Skeletal muscle satellite cell (primary cell): Measurements from ENCODE around the gene ADARB2.

ENCODE experiments used
- H3K27me3 ChIP-seq: 2 replicates; pipeline ENCODE4 v1.7.0; 2013; ENCODE audit warnings: low read length; ENCODE audit not compliant: control insufficient read depth, insufficient read depth
- H3K36me3 ChIP-seq: 2 replicates; pipeline ENCODE4 v1.7.0; 2013; ENCODE audit warnings: mild to moderate bottlenecking, control low read depth, low read length; ENCODE audit not compliant: insufficient read depth
- H3K4me1 ChIP-seq: 2 replicates; pipeline ENCODE4 v1.7.0; 2013; ENCODE audit warnings: low read length; ENCODE audit not compliant: control insufficient read depth, insufficient read depth
- H3K4me2 ChIP-seq: 2 replicates; pipeline ENCODE4 v1.7.0; 2013; ENCODE audit warnings: mild to moderate bottlenecking, low read length
- H3K4me3 ChIP-seq: 2 replicates; pipeline ENCODE4 v1.7.0; 2013; ENCODE audit warnings: low read length
- H3K9ac ChIP-seq: 2 replicates; pipeline ENCODE4 v1.7.0; 2013; ENCODE audit warnings: mild to moderate bottlenecking, low read depth, low read length, moderate library complexity
- H3K9me3 ChIP-seq: replicated peaks from 2 replicates; pipeline ENCODE4 v1.7.0; 2013; ENCODE audit warnings: mild to moderate bottlenecking, control low read depth, low read length

The ADARB2 gene

DNA sequence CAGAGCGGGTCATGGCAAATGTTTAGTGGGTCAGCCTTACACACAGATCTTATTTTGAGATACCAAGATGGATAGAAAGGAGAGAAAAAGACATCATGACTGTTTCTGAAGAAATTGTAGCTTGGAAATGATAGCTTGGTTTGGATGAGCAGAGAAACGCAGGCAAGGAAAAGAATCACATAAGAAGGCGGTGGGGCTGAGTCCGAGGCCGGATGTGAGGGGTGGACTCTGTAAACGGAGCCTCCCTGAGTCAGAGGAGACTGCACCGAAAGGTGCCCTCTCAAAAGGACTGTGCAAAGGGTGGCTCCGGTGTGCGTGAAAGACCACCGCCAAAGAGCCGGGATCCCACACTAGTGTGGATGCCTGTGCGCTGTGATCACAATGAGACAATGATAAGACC lies 53.7 kb downstream of the ADARB2 start:
- Histone ChIP-seq H3K36me3 (no peaks in the 10 kb centered on the region), H3K9me3 (peaks cover 15% of the 10 kb centered on the region), H3K4me1 (no peaks in the 10 kb centered on the region), H3K4me2 (no peak overlapping the region), H3K9ac (no peak overlapping the region), H3K27me3 (no peaks in the 10 kb centered on the region), H3K4me3 (no peak overlapping the region)

DNA sequence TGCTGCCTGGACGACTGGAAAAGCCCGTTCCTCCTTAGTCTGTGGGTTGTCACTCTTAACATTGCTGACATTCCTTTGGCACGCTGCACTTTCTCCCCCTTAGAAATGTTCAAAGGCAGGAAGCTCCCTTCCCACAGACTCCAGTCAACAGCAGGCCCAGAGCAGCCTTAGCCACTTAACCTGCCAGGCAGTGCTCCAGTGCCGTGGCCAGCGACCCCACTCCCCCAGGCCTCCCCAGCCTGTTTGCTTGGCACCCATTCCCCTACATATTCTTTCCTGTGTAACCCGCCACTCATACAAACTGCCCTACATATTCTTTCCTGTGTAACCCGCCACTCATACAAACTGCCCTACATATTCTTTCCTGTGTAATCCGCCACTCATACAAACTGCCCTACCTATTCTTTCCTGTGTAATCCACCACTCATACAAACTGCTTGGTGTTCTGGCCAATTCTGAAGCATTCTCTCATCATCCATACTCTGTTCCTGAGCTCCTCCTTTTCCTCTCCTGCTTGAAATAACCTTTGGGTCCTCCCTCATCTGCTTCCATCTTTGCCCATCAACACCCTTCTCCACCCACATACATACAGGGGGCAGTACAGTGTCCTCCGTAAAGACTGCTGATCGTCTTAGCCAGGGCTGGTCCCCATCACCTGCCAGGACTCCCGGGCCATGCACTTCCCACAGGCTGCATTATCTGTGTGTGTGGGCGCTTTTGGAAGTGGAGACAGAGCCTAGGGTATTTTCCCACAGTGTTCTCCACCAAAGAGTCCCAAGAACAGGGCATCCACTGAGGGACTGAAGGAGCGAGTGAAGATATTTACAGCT lies 57.3 kb downstream of the ADARB2 start:
- H3K36me3 ChIP-seq = no peaks in the 10 kb centered on the region
- peaks cover 18% of the 10 kb centered on the region for H3K9me3 ChIP-seq
- no peaks in the 10 kb centered on the region for H3K4me1 ChIP-seq
- H3K4me2 ChIP-seq = no peak overlapping the region
- no peaks in the 10 kb centered on the region for H3K27me3 ChIP-seq
- H3K9ac ChIP-seq = no peak overlapping the region
- no peak overlapping the region for H3K4me3 ChIP-seq

DNA sequence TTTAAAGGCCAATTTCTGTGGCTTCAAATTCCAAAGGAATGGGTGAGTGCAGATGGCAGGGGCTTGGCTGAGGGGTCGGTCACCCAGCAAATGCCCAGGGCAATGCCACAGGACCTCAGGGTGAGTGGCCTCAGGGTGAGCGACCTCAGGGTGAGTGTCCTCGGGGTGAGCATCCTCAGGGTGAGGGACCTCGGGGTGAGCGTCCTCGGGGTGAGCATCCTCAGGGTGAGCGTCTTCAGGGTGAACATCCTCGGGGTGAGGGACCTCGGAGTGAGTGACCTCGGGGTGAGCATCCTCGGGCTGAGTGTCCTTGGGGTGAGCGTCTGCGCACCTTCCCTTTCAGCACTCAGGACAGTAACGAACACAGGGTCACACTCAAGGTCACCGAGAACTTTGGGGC lies 59.2 kb downstream of the ADARB2 start:
- Histone ChIP-seq H3K4me2 (no peak overlapping the region), H3K36me3 (no peaks in the 10 kb centered on the region), H3K27me3 (no peaks in the 10 kb centered on the region), H3K4me1 (no peaks in the 10 kb centered on the region), H3K4me3 (no peak overlapping the region), H3K9ac (no peak overlapping the region), H3K9me3 (peaks cover 18% of the 10 kb centered on the region)

DNA sequence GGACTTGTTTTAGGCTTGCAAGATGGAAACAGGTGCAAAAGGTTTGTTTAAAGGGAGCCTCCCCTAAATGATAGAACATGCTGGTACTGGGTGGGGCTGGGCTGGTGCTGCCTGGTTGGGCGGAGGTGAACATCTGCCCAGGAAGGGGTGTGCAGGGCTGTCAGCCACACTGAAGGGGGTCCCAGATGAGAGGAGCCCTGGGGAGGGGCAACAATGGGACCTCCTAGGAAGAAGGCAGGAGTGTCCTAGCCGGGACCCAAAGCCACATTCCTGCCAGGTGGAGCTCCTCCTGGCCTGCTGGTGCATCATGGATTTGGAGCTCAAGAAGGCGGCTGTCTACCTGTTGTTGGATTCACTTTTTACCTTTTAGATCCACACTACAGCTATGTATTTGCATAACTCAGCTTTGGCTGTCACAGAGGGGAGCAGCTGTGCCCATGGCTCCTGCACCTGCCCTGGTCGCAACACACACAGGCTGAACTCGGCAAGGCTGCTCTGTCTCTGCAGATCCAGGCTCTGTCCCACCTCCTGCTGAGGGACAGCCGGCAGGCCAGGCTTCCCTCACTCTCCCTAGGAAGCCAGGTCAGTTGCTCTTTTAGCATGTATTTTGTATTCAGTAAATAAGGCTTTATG lies 59.9 kb downstream of the ADARB2 start:
- Histone ChIP-seq H3K4me3 (no peak overlapping the region), H3K36me3 (no peaks in the 10 kb centered on the region), H3K9ac (no peak overlapping the region), H3K9me3 (peaks cover 18% of the 10 kb centered on the region), H3K27me3 (no peaks in the 10 kb centered on the region), H3K4me1 (no peaks in the 10 kb centered on the region), H3K4me2 (no peak overlapping the region)

DNA sequence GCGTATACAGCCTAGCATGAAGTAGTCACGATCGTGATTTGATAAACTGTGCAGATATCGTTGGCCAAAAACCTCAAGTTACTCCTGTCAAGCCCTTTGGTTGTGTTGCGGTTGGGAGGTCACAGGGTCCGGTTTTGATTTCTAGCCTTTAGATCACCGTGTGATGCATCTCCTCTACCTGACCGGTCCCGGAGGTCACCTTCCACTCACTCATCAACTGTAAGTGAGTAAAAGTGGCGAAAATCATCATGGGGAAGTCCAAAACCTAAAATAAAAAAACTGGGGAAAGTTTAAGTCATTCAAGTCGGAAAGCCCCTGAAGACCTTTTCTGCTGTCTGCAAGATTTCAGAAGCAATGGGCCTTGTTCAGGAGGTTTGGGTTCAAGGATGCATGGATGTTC lies 62.8 kb downstream of the ADARB2 start:
- Histone ChIP-seq H3K9ac (no peak overlapping the region), H3K27me3 (no peaks in the 10 kb centered on the region), H3K4me1 (no peaks in the 10 kb centered on the region), H3K36me3 (no peaks in the 10 kb centered on the region), H3K4me2 (no peak overlapping the region), H3K9me3 (peaks cover 10% of the 10 kb centered on the region), H3K4me3 (no peak overlapping the region)

DNA sequence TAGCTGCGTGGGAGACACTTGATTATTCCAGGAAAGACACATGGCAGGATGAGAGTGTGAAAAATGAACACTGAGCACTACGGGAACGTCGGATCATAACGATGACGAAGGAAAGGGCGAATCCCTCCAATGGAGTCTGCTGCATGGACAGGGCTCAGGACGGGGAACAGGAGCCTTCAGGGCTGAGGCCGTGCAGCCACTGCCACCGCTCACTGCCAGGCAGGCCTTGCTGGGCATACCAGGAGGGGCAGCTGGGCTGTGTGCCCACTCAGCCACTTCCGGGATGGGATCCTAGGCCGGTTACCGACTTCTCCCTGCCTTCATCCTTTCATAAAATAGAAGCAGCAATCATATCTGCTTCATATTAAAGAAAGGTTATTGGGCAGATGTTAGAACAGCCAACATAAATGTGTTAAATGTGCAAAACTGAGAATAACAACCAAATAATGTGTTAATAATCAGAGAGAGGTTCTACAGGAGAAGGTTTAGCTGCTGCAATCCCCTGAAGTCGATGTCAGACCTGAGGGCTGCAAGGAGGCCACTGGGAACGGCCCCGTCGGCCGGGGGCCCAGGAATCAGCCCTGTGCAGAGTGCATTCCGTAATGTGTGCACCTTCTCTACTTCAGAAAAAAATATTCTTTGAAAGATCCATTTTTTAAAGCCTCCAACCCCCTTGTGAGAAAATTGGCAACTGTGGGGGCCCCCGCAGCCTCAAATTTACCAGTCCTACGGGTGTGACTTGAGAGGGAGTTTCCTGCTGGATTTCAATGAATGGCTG lies 63.6 kb downstream of the ADARB2 start:
- Histone ChIP-seq H3K9me3 (peaks cover 9% of the 10 kb centered on the region), H3K4me1 (no peaks in the 10 kb centered on the region), H3K36me3 (no peaks in the 10 kb centered on the region), H3K9ac (no peak overlapping the region), H3K4me3 (no peak overlapping the region), H3K4me2 (no peak overlapping the region), H3K27me3 (no peaks in the 10 kb centered on the region)

DNA sequence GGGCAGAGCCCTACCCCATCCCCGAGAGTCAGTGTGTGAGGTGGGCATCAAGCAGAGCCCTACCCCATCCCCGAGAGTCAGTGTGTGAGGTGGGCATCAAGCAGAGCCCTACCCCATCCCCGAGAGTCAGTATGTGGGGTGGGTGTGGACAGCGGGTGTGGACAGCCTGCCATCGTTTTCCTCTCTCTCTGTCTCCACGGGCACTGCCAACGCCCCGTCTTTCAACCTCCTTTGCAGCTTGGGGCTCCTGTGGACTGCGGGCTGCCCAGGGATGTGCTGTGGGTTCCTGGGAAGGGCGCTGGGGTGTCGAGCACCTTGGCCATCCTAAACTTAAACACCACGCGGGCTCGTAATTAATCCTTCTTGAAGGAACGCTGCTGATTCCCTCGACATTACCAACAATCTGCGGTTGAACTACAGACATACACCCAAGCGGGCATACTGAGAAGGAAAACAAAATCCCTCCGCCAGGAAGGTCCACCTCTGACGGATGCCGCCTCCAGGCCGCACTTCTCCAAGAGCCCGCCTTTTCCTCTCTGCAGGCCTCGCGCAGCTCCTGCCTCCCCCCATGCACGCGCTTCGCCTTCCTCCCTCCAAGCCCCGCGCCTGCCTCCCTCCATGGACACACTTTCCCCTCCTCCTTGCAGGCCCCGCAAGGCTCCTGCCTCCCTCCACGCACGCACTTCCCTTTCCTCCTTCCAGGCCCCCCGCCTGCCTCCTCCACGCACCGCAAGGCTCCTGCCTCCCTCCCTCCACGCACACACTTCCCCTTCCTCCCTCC lies 65.1 kb downstream of the ADARB2 start:
- Histone ChIP-seq H3K27me3 (no peaks in the 10 kb centered on the region), H3K36me3 (no peaks in the 10 kb centered on the region), H3K4me2 (no peak overlapping the region), H3K4me3 (no peak overlapping the region), H3K9ac (no peak overlapping the region), H3K9me3 (peaks cover 4% of the 10 kb centered on the region), H3K4me1 (no peaks in the 10 kb centered on the region)

DNA sequence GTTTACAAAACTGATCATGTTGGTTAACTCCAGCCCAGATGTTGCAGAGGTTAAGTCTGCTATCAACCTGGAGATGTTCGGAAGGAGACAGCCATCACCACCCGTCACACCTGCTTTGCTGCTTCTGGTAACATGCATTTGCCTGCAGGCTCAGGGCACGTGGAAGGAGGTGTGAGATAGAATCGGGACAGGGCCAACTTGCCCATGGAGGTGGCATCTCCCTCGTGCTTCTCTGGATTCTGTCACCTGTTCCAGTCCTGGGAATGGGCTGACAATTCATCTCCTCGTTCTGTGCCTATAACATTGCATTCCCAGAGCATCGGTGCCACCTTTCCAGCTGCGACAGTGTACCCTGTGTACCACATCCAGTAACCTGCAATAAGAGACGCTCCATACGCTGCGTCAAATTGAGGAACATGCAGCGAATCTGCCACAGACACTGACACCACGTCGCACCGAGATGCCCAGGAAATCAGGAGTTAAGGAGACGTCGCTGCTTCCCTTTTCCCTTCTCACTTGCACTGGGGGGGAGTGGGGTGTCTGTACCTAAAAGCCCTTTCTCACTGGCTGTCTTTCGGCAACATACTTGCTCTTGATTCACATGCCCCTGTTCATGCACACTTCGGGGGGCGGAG lies 65.8 kb downstream of the ADARB2 start:
- Histone ChIP-seq H3K4me3 (no peak overlapping the region), H3K9me3 (peaks cover 4% of the 10 kb centered on the region), H3K4me2 (no peak overlapping the region), H3K27me3 (no peaks in the 10 kb centered on the region), H3K36me3 (no peaks in the 10 kb centered on the region), H3K4me1 (no peaks in the 10 kb centered on the region), H3K9ac (no peak overlapping the region)

DNA sequence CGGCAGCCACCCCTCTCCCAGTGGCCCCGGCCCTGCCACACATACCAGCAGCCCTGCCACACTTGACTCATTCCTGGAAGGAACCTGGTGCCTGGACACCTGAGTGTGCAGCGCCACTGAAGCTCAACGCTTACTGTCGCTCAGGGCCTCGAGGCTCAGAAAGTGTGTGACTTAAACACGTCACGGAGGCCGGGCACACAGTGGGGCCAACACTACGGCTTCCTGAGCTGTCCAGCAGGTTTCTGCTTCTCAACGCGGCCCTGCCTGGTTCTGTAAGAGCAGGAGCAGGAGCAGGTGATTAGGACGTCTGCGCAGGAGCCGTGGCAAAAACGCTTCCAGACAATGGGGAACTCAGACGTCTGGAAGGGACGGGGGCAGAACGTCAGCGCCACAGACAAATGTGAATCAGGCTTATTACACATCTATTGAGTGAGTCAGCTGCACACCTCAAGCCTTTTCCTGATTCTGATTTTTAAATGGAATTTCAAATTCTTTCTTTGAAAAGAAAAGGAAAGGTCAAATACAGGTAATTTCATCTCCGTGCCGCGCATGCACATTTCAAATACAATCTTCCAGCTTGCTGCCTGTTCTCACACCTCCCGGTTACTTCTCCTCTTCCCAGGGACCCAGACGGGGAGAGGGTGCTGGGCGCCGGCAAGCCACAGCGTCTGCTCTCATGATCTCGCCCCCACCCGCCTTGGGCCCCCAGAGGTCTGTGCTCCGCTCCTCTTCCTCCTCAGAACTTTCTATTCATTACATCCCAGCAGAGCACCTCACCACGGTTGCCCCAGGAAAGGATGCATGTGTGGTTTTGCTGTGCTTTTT lies 66.6 kb downstream of the ADARB2 start:
- H3K4me2 ChIP-seq = no peak overlapping the region
- no peak overlapping the region for H3K9ac ChIP-seq
- peaks cover 4% of the 10 kb centered on the region for H3K9me3 ChIP-seq
- H3K36me3 ChIP-seq = no peaks in the 10 kb centered on the region
- no peak overlapping the region for H3K4me3 ChIP-seq
- no peaks in the 10 kb centered on the region for H3K27me3 ChIP-seq
- no peaks in the 10 kb centered on the region for H3K4me1 ChIP-seq

DNA sequence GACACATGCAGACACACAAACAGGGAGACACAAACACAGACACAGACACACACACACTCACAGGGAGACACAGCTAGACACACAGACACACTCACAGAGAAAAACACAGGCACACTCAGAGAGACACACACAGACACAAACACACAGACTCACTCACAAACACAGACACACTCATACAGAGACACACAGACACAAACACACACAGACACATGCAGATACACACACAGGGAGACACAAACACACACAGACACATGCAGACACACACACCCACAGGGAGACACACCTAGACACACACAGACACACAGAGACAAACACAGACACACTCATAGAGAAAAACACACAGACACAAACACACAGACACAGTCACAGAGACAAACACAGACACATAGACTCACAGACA lies 67.9 kb downstream of the ADARB2 start:
- Histone ChIP-seq H3K9me3 (peaks cover 4% of the 10 kb centered on the region), H3K27me3 (no peaks in the 10 kb centered on the region)

More for the DNA sequence above, 67.9 kb downstream of the ADARB2 start:
- H3K9ac ChIP-seq = no peak overlapping the region
- no peak overlapping the region for H3K4me2 ChIP-seq
- H3K4me1 ChIP-seq = no peaks in the 10 kb centered on the region
- no peaks in the 10 kb centered on the region for H3K36me3 ChIP-seq
- H3K4me3 ChIP-seq = no peak overlapping the region
